Sigmoid colon (tissue), 4 donors: ENCODE results near the gene TCF3.
"Not testable (repeated sequence)": the region's sequence is repeated elsewhere in the genome, so short reads cannot be mapped to it uniquely, and the experiment has no call there.

ENCODE experiments used
- CTCF ChIP-seq, 4 experiments: fragments of 450-650 bp in 3 of 4; fragments of 200-600 bp in 1 of 4; IDR thresholded peaks; one replicate each; pipeline ENCODE4 v1.5.1; 2016 to 2019; ENCODE audit warnings: antibody characterized with exemption in 4 of 4, mild to moderate bottlenecking in 3 of 4, moderate library complexity in 2 of 4
- EP300 ChIP-seq, 4 donors: sonication (generic); formaldehyde crosslinking; IDR thresholded peaks; one replicate each; pipeline ENCODE4 v1.6.1; 2017; ENCODE audit warnings: antibody characterized with exemption in 4 of 4

- TF ChIP-seq CTCF, EP300 (IDR thresholded peaks at IDR 0.05): not testable (repeated sequence)
Observed at GRCh38 chr19:1685785-1686184, 33.4 kb upstream of the TCF3 start.
